GM12872 (cell line): ENCODE results near the gene ZFHX3.

Experiments used
- TF ChIP-seq, protein P1 (sequence below): IDR thresholded peaks from 3 replicates; pipeline ENCODE4 v1.5.1; 2011; ENCODE audit warnings: low read depth, mild to moderate bottlenecking, low read length, moderate library complexity; ENCODE audit not compliant: insufficient read depth

ZFHX3 gene

DNA sequence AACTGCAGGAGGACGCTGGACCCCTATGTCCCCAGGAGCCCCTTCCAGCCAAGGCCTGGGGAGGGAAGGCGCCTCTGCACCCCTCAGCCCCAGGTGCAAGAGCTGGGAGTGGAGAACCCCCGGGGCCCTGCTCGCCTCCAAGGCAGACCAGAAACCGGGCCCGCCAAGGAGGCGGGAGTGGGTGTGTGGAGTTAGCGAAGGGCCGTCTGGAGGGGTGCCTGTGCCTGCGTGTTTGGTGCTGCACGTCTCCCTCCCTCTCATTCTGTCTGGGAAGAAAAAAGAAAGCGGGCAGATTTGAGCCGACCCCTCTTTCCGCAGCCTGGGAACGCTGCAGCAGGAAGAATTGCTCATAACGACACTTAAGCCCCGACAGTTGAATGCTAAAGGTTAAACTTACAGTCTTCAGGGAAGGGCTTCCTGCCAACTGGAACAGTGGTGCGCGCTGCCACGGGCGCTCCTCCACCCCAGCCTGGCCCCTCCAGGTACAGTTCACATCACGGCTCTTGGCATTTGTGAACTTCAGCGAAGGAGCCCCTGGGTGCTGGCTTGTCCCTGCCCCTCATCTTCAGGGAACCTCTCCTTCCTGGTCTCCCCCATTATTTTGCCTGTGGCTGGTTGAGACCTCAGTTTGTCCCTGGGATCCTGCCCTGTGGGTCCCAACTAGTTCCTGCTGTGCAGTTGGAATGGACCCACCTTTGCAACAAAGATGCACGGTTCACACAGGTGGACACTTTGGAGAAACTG, 19.2 kb upstream of the ZFHX3 start:
- TF ChIP-seq, protein P1, sequence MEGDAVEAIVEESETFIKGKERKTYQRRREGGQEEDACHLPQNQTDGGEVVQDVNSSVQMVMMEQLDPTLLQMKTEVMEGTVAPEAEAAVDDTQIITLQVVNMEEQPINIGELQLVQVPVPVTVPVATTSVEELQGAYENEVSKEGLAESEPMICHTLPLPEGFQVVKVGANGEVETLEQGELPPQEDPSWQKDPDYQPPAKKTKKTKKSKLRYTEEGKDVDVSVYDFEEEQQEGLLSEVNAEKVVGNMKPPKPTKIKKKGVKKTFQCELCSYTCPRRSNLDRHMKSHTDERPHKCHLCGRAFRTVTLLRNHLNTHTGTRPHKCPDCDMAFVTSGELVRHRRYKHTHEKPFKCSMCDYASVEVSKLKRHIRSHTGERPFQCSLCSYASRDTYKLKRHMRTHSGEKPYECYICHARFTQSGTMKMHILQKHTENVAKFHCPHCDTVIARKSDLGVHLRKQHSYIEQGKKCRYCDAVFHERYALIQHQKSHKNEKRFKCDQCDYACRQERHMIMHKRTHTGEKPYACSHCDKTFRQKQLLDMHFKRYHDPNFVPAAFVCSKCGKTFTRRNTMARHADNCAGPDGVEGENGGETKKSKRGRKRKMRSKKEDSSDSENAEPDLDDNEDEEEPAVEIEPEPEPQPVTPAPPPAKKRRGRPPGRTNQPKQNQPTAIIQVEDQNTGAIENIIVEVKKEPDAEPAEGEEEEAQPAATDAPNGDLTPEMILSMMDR, result no peak

DNA sequence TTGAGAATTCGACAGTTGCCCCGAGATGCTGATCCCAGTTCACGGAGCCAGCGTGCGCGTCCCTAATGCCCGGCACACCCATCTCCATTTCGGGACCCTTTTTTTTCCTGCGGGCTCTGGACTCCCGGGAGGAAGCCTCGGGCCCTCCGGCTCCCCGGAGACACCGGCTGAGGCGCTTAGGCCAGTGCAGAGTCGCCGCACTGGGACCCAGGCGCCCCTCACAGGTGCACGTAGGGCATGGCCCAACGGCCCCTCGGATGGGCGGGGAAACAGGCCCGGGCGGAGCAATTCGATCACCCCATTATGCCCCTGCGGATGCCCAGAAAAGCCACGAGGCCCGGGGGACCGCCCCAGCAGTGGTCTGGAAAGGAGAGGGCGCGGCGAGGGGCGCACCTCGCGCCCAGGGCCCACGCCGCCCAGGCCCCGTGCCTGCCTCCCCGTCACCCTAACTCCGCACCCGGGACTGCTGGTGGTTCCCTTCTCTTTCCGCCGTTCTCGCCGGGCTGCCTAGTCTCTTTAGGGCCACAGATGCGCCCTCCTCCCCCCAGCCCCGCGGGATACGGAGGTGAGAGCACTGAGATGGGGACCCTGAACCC, 18.5 kb upstream of the ZFHX3 start:
- TF ChIP-seq, protein P1, result no peak

GRCh38 chr16:73065632-73066330, 17.9 kb upstream of the ZFHX3 start:
- TF ChIP-seq, protein P1, result no peak

- TF ChIP-seq, protein P1, result no peak
These were observed 17.1 kb upstream of the ZFHX3 start for GRCh38 chr16:73064994-73065545.

DNA sequence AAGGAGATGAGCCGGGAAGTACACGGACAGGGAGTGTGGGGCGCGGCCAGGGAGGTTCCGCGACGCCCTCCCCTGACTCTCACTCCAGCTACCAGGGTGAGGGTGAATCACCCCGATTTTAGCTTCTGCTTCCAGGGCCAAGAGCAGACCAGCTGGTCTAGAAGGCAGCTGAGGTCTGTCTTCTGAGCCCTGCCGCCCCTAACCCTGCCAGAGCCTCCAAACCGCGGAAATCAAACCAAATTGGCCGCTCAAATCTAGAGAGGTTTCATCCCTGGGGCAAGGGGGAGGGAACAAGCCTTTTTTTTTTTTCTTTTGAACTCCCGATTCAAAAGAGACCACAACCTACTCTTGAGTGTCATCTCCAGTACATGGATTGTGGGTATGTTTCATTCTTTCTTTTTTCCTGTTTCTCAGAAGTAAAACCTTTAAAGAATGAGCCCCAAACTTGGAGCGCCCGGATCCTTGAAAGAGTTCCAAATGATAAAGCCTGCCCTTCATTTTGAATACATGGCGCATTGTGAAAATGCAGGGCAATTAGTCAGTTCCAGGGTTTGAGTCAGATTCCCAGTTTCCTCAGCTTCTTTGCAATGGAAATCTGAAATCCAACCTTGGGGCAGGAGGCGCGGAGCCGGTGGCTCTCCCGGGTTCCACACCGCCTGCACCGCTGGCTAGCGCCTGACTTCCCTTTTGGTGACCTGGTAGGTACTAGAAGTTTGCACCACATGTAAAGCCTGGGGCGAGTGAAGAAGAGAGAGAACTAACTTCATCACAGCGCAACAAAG, 16.5 kb upstream of the ZFHX3 start:
- TF ChIP-seq, protein P1, result no peak

DNA sequence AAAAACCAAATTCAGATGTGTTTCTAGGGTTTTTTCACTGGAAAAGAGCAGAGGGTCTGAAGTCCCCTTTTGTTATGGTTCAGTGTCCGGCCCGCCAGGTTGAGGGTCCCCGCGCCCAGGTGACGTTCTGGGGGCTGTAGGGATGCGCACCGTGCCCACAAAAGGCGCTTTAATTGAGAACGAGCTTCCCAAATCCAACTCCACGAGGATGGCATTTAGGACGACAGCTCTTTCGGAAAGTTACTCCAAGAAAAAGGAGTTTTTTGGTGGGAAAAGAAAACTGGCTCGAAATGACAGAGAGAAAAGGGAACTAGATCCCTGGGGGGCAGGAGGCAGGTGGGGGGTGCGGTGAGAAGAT, 15.9 kb upstream of the ZFHX3 start:
- TF ChIP-seq, protein P1, result no peak
